ENCODE results near the gene MCIDAS. TPM values are rescaled to one million over a fixed set of nuclear protein-coding genes. Genes with fewer than 3 reads are reported as not detected.

Gene MCIDAS
- total RNA-seq, 1 experiment from 2014 or later = 0.39 TPM

DNA sequence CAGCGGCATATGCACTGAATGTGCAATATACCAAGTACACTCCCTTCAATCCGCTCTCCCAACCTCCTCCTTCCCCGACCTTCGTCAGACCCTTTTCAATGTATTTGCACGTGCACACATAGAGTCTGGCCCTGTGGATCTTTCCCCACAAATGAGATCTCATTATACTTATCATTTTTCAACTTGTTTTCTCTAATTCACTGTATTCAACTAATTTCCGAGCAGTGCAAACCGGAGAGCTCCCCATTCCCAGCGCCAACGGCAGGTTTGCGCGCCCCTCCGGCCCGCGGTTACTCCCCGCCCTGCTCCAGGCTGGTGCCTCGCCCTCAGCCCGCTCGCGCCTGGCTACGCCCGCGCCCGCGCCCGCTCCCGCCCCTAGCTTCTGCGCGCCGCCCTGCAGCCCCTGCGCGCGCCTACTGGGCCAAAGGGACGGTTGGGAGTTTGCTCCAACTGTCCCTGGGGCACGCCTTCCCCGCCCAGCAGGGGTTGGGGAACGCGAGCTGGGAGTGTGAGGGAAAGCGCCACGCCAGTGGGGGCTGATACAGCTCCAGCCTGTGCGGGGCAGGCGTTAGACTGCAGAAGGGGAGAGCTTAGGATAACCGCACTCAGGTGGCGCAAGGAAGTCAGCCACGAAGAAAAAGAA is 50.8 kb downstream of the MCIDAS start:
- Histone ChIP-seq H2BK120ac (ENCODE audit: low read depth, low read length, poor library complexity, severe bottlenecking) (no peak overlapping the region), H3K79me1 (ENCODE audit: insufficient read depth, low read depth, low read length, poor library complexity, severe bottlenecking) (no peaks in the 10 kb centered on the region), H2AFZ (ENCODE audit: low read length) (no peak overlapping the region), H3K27ac (ENCODE audit: insufficient read length, low read depth, low read length) (no peak overlapping the region), H2BK15ac (ENCODE audit: low read depth, low read length) (no peak overlapping the region), H4K5ac (ENCODE audit: insufficient read length, low read depth, low read length) (no peak overlapping the region), H3K23ac (ENCODE audit: insufficient read length, low read depth, low read length) (no peak overlapping the region), H2BK20ac (ENCODE audit: low read depth, low read length, poor library complexity, severe bottlenecking) (no peak overlapping the region), H3K9ac (ENCODE audit: extremely low read depth, insufficient read length, low read length) (no peak overlapping the region), H3K14ac (ENCODE audit: insufficient read depth, low read length) (no peak overlapping the region), H4K91ac (ENCODE audit: insufficient read length, low read depth, low read length) (no peak overlapping the region), H3K4me1 (ENCODE audit: insufficient read depth, low read length) (no peaks in the 10 kb centered on the region), H3K56ac (ENCODE audit: insufficient read length, low read depth, low read length) (no peak overlapping the region), H3K9me3 (ENCODE audit: control insufficient read depth, low read depth, low read length) (no peaks in the 10 kb centered on the region), H3K4ac (ENCODE audit: low read depth, low read length) (no peak overlapping the region), H2BK5ac (ENCODE audit: insufficient read length, low read length) (no peak overlapping the region), H3K18ac (ENCODE audit: insufficient read length, low read depth, low read length) (no peak overlapping the region), H2BK12ac (ENCODE audit: insufficient read length, low read depth, low read length) (no peak overlapping the region), H2AK5ac (ENCODE audit: insufficient read length, low read length) (no peak overlapping the region), H4K8ac (replicated peaks; ENCODE audit: insufficient read length, low read depth, low read length) (no peak overlapping the region), H3K27me3 (ENCODE audit: insufficient read depth, low read length) (peaks cover 42% of the 10 kb centered on the region), H3K4me2 (ENCODE audit: insufficient read depth, insufficient read length, low read length) (peak overlapping the region; percentile 87), H4K20me1 (ENCODE audit: control insufficient read depth, insufficient read depth, insufficient read length) (no peaks in the 10 kb centered on the region), H3T11ph (ENCODE audit: low read length) (no peak overlapping the region), H3K79me2 (ENCODE audit: insufficient read depth, low read length) (no peaks in the 10 kb centered on the region), H3K23me2 (ENCODE audit: insufficient read length, low read depth, low read length, poor library complexity, severe bottlenecking) (peaks cover 6% of the 10 kb centered on the region)
- TF ChIP-seq, protein P1, sequence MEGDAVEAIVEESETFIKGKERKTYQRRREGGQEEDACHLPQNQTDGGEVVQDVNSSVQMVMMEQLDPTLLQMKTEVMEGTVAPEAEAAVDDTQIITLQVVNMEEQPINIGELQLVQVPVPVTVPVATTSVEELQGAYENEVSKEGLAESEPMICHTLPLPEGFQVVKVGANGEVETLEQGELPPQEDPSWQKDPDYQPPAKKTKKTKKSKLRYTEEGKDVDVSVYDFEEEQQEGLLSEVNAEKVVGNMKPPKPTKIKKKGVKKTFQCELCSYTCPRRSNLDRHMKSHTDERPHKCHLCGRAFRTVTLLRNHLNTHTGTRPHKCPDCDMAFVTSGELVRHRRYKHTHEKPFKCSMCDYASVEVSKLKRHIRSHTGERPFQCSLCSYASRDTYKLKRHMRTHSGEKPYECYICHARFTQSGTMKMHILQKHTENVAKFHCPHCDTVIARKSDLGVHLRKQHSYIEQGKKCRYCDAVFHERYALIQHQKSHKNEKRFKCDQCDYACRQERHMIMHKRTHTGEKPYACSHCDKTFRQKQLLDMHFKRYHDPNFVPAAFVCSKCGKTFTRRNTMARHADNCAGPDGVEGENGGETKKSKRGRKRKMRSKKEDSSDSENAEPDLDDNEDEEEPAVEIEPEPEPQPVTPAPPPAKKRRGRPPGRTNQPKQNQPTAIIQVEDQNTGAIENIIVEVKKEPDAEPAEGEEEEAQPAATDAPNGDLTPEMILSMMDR (conservative IDR thresholded peaks at IDR 0.05) = peak; percentile 53
- peaks cover 97% of the 10 kb centered on the region for H3K27me3 Mint-ChIP-seq (ENCODE audit: low read depth)
- H3K4me1 Mint-ChIP-seq = peaks cover 24 to 31% of the 10 kb centered on the region in 2 experiments
- no peak overlapping the region for H3K27ac Mint-ChIP-seq
- peak; percentile 87 for DNase-seq
- no peaks in the 10 kb centered on the region for H3K36me3 Mint-ChIP-seq (ENCODE audit: insufficient read depth in 1 of 3, low read depth in 3 of 3)
- WGBS (ENCODE audit: extremely low coverage, insufficient read length, low lambda C conversion rate) = no CpG with 5 or more reads among the region's 44 CpGs
- H3K4me3 Mint-ChIP-seq = peak overlapping the region; percentile 66 to 80
- H3K9me3 Mint-ChIP-seq = peaks cover 0 to 6% of the 10 kb centered on the region in 2 experiments; a peak in 2 of 5 replicates
